GDM1 (cell line): ENCODE results near the gene ZNF460.

Source experiments
- DNase-seq: peaks from one replicate; lab custom pipeline; 2025; lab: John Stamatoyannopoulos, UW

The ZNF460 gene

GRCh38 chr19:57280962-57281400 lies 696 bp downstream of the ZNF460 start:
- DNase-seq, result no peak

GRCh38 chr19:57282011-57282643 lies 1.8 kb downstream of the ZNF460 start:
- no peak for DNase-seq

GRCh38 chr19:57288373-57288772 lies 8.1 kb downstream of the ZNF460 start:
- no peak for DNase-seq

GRCh38 chr19:57290970-57291369 lies 10.7 kb downstream of the ZNF460 start:
- DNase-seq, result no peak

- DNase-seq, result no peak
Observed at GRCh38 chr19:57292547-57292946, 12.3 kb downstream of the ZNF460 start.

- no peak for DNase-seq
Observed at GRCh38 chr19:57293719-57294118, 13.4 kb downstream of the ZNF460 start.

- DNase-seq, result no peak
Observed at GRCh38 chr19:57302020-57302465, 21.8 kb downstream of the ZNF460 start.

GRCh38 chr19:57302727-57303401 lies 22.6 kb downstream of the ZNF460 start:
- DNase-seq, result no peak

GRCh38 chr19:57305056-57305455 lies 24.8 kb downstream of the ZNF460 start:
- no peak for DNase-seq

GRCh38 chr19:57308514-57308913 lies 28.2 kb downstream of the ZNF460 start:
- DNase-seq, result no peak

- no peak for DNase-seq
Observed at GRCh38 chr19:57310792-57311191, 30.5 kb downstream of the ZNF460 start.

- no peak for DNase-seq
Observed at GRCh38 chr19:57314146-57314545, 33.9 kb downstream of the ZNF460 start.

GRCh38 chr19:57317503-57317902 lies 37.2 kb downstream of the ZNF460 start:
- DNase-seq, result no peak

GRCh38 chr19:57319869-57320179 lies 39.5 kb downstream of the ZNF460 start:
- DNase-seq, result no peak

- DNase-seq, result peak; percentile 89
Observed at GRCh38 chr19:57320180-57321084, 40.1 kb downstream of the ZNF460 start, which contains the start of gene ZNF543. TSS of gene ZNF543 (plus strand) at chr19:57320472. CDS start at chr19:57320854, 382 bp downstream.

- no peak for DNase-seq
Observed at GRCh38 chr19:57321116-57321515, 40.8 kb downstream of the ZNF460 start.

- peak; percentile 7 for DNase-seq
Observed at GRCh38 chr19:57321751-57322150, 41.5 kb downstream of the ZNF460 start.

GRCh38 chr19:57324992-57325391 lies 44.7 kb downstream of the ZNF460 start:
- no peak for DNase-seq

GRCh38 chr19:57327993-57328392 lies 47.7 kb downstream of the ZNF460 start:
- DNase-seq, result no peak

GRCh38 chr19:57334191-57334590 lies 53.9 kb downstream of the ZNF460 start:
- no peak for DNase-seq

GRCh38 chr19:57338877-57339276 lies 58.6 kb downstream of the ZNF460 start:
- DNase-seq, result no peak

GRCh38 chr19:57342582-57342981 lies 62.3 kb downstream of the ZNF460 start:
- no peak for DNase-seq
